ENCODE data around the gene CSNK1A1L. TPM values are rescaled to one million over a fixed set of nuclear protein-coding genes. Genes with fewer than 3 reads are reported as not detected.

Gene CSNK1A1L
- total and polyA plus RNA-seq, 8 donors, result not detected

GRCh38 chr13:37113534-37113933 is 8.1 kb upstream of the CSNK1A1L start:
- Histone ChIP-seq H3K9me3 (no peaks in the 10 kb centered on the region), H3K27ac (no peak overlapping the region), H3K4me3 (no peak overlapping the region), H3K36me3 (no peaks in the 10 kb centered on the region), H3K27me3 (peaks cover 0 to 2% (median 0%) of the 10 kb centered on the region in 4 donors), H3K4me1 (peaks cover 0 to 7% (median 5%) of the 10 kb centered on the region in 3 donors)
- no peak for ATAC-seq
- intact Hi-C loops (cut with DNase I), result no loop called here
- FAIRE-seq, result no peak
- 90 to 91% methylated on average over 2 of the region's 2 CpGs for WGBS, 2 donors
- no peak for DNase-seq
- no peak for TF ChIP-seq CTCF (IDR thresholded peaks at IDR 0.05)

GRCh38 chr13:37109051-37109678 is 3.7 kb upstream of the CSNK1A1L start:
- Histone ChIP-seq H3K4me1 (no peaks in the 10 kb centered on the region), H3K4me3 (no peak overlapping the region), H3K36me3 (no peaks in the 10 kb centered on the region), H3K27me3 (peaks cover 0 to 4% (median 0%) of the 10 kb centered on the region in 4 donors), H3K9me3 (no peaks in the 10 kb centered on the region), H3K27ac (no peak overlapping the region)
- peak in 3 of 4 donors; percentile 11 to 37 (median 30) for TF ChIP-seq CTCF (IDR thresholded peaks at IDR 0.05)
- DNase-seq, result no peak
- FAIRE-seq, result peak; percentile 53
- peak in 3 of 4 donors; percentile 62 to 70 (median 64) for ATAC-seq
- WGBS, 2 donors, result 0 to 4% methylated on average over 1 of the region's 1 CpG
- intact Hi-C loops (cut with DNase I), result loop anchor here in 1 of 3 donors (10.0 kb wide), 1 partner anchor 496 kb away; no protein-coding TSS in a partner anchor

- ATAC-seq (no peak), FAIRE-seq (no peak), DNase-seq (no peak)
- Histone ChIP-seq H3K36me3 (no peaks in the 10 kb centered on the region), H3K27ac (no peak overlapping the region), H3K4me3 (no peak overlapping the region), H3K4me1 (no peaks in the 10 kb centered on the region), H3K9me3 (no peaks in the 10 kb centered on the region), H3K27me3 (peaks cover 0 to 4% (median 0%) of the 10 kb centered on the region in 4 donors)
- TF ChIP-seq CTCF (IDR thresholded peaks at IDR 0.05), result no peak
- 42 to 50% methylated on average over 1 of the region's 1 CpG for whole genome bisulfite sequencing, 2 donors
- intact Hi-C loops (cut with DNase I), result loop anchor here in 1 of 3 donors (10.0 kb wide), 1 partner anchor 497 kb away; no protein-coding TSS in a partner anchor
Measured at GRCh38 chr13:37107868-37108267, 2.4 kb upstream of the CSNK1A1L start.

- Histone ChIP-seq H3K4me1 (no peaks in the 10 kb centered on the region), H3K27me3 (peaks cover 0 to 4% (median 0%) of the 10 kb centered on the region in 4 donors), H3K9me3 (no peaks in the 10 kb centered on the region), H3K4me3 (no peak overlapping the region), H3K36me3 (no peaks in the 10 kb centered on the region), H3K27ac (no peak overlapping the region)
- intact Hi-C loops (cut with DNase I), result loop anchor here in 1 of 3 donors (10.0 kb wide), 1 partner anchor 497 kb away; no protein-coding TSS in a partner anchor
- ATAC-seq (no peak), DNase-seq (no peak), FAIRE-seq (no peak)
- no peak for TF ChIP-seq CTCF (IDR thresholded peaks at IDR 0.05)
- WGBS, 2 donors, result 43 to 72% methylated on average over 4 of the region's 4 CpGs
Measured at GRCh38 chr13:37107456-37107855, 2.0 kb upstream of the CSNK1A1L start.

GRCh38 chr13:37106642-37107041 is 1.2 kb upstream of the CSNK1A1L start:
- intact Hi-C loops (cut with DNase I), result loop anchor here in 1 of 3 donors (10.0 kb wide), 1 partner anchor 498 kb away; no protein-coding TSS in a partner anchor
- no peak overlapping the region for H3K27ac ChIP-seq
- H3K9me3 ChIP-seq, result no peaks in the 10 kb centered on the region
- TF ChIP-seq CTCF (IDR thresholded peaks at IDR 0.05), result no peak
- H3K36me3 ChIP-seq, result no peaks in the 10 kb centered on the region
- DNase-seq, result no peak
- H3K4me1 ChIP-seq, result no peaks in the 10 kb centered on the region
- no peak for ATAC-seq
- H3K4me3 ChIP-seq, result no peak overlapping the region
- H3K27me3 ChIP-seq, result peaks cover 0 to 4% (median 0%) of the 10 kb centered on the region in 4 donors
- FAIRE-seq, result no peak
- WGBS, 2 donors, result 70 to 78% methylated on average over 2 of the region's 2 CpGs

Data from pancreas (tissue), 10 donors.